Measurements from ENCODE around the gene AKNAD1.

GRCh38 chr1:108791790-108792189 is 65.1 kb downstream of the AKNAD1 start:
- TF ChIP-seq POLR2A (IDR thresholded peaks at IDR 0.05; ENCODE audit: low read length) (no peak), GATA1 (IDR thresholded peaks at IDR 0.05; ENCODE audit: low read depth, low read length) (no peak)
